ENCODE results near the gene MS4A8.

DNA sequence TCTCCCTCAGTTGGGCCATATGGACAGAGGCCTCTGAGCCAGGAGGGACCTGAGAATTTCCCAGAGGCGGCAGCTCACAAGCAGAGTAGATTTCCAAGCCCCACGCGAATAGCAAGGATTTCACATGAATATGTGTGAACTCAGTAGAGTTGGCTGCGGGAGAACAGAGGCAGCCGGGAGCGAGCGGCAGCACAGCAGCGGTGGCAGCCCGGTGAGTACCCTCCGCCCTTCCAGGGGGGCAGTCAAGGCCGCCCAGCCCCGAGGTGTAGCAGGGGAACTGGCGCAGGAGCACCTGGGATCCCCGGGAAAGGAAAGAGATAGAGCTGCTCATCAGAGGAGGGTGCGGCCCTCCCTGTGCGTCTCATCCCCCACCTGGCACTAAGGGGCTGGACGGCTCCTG is 48.8 kb downstream of the MS4A8 start:
- TF ChIP-seq YY1 (IDR thresholded peaks at IDR 0.05; ENCODE audit: low read depth): no peak
- no peak for TF ChIP-seq TCF12 (IDR thresholded peaks at IDR 0.05; ENCODE audit: low read depth)
- TF ChIP-seq TEAD4 (IDR thresholded peaks at IDR 0.05): no peak
- no peak for TF ChIP-seq FOXM1 (IDR thresholded peaks at IDR 0.05; ENCODE audit: borderline replicate concordance, low read depth)
- TF ChIP-seq CEBPB (IDR thresholded peaks at IDR 0.05): no peak

Measured in Ishikawa (cell line).